Neutrophil (primary cell): Measurements from ENCODE around the gene ADCY4.

Experiments
- H3K27ac ChIP-seq: fragments of 200-600 bp; sonication (generic); 2 replicates; pipeline ENCODE4 v1.5.1; 2016; ENCODE audit warnings: mild to moderate bottlenecking, moderate library complexity
- H3K27me3 ChIP-seq: fragments of 200-600 bp; sonication (generic); 2 replicates; pipeline ENCODE4 v1.6.0; 2016; ENCODE audit warnings: mild to moderate bottlenecking
- H3K36me3 ChIP-seq: fragments of 200-600 bp; sonication (generic); 2 replicates; pipeline ENCODE4 v1.5.1; 2017
- H3K4me1 ChIP-seq, 2 experiments: fragments of 200-600 bp in 1 of 2; sonication (generic) in 1 of 2; 1 replicate in 1 of 2; 2 replicates in 1 of 2; pipeline versions ENCODE4 v1.5.1 to v1.6.1; 2013 to 2016; ENCODE audit warnings: low read depth in 1 of 2, low read length in 1 of 2, mild to moderate bottlenecking in 1 of 2, moderate library complexity in 1 of 2; ENCODE audit not compliant: control insufficient read depth in 1 of 2, insufficient read depth in 1 of 2
- H3K4me3 ChIP-seq, 2 experiments: fragments of 200-600 bp in 1 of 2; sonication (generic) in 1 of 2; 1 replicate in 1 of 2; 2 replicates in 1 of 2; pipeline ENCODE4 v1.5.1; 2013 to 2016; ENCODE audit warnings: low read depth in 1 of 2, low read length in 1 of 2, mild to moderate bottlenecking in 1 of 2, moderate library complexity in 1 of 2
- H3K9me3 ChIP-seq: fragments of 200-600 bp; sonication (generic); 2 replicates; pipeline ENCODE4 v1.5.1; 2016
- CTCF ChIP-seq: fragments of 200-600 bp; sonication (generic); IDR thresholded peaks from 2 replicates; pipeline ENCODE4 v1.5.1; 2016; ENCODE audit warnings: antibody characterized with exemption

Gene ADCY4

GRCh38 chr14:24271834-24272263 lies 63.0 kb downstream of the ADCY4 start:
- peak overlapping the region; percentile 83 to 90 for H3K4me3 ChIP-seq
- peaks cover 26% of the 10 kb centered on the region for H3K36me3 ChIP-seq
- H3K27me3 ChIP-seq: no peaks in the 10 kb centered on the region
- peaks cover 55 to 56% of the 10 kb centered on the region in 2 experiments for H3K4me1 ChIP-seq
- no peak for TF ChIP-seq CTCF
- no peaks in the 10 kb centered on the region for H3K9me3 ChIP-seq
- H3K27ac ChIP-seq: peak overlapping the region; percentile 95

- peak within 1 kb of the TSS; percentile 83 to 90 for H3K4me3 ChIP-seq
- H3K36me3 ChIP-seq: peaks cover 32% of the 10 kb centered on the region
- no peaks in the 10 kb centered on the region for H3K27me3 ChIP-seq
- peak within 1 kb of the TSS; percentile 95 for H3K27ac ChIP-seq
- peaks cover 49 to 50% of the 10 kb centered on the region in 2 experiments for H3K4me1 ChIP-seq
- H3K9me3 ChIP-seq: no peaks in the 10 kb centered on the region
- TF ChIP-seq CTCF: peak; percentile 95
Measured at GRCh38 chr14:24271134-24271833, 63.6 kb downstream of the ADCY4 start, which contains the start of gene RABGGTA. TSS of gene RABGGTA (minus strand) at chr14:24271597. CDS start at chr14:24271115, 482 bp downstream.

GRCh38 chr14:24270537-24271133 lies 64.2 kb downstream of the ADCY4 start:
- TF ChIP-seq CTCF: no peak
- H3K4me3 ChIP-seq: peak overlapping the region; percentile 83 to 90
- peaks cover 39% of the 10 kb centered on the region for H3K36me3 ChIP-seq
- peak overlapping the region; percentile 95 for H3K27ac ChIP-seq
- no peaks in the 10 kb centered on the region for H3K9me3 ChIP-seq
- no peaks in the 10 kb centered on the region for H3K27me3 ChIP-seq
- peaks cover 46 to 48% of the 10 kb centered on the region in 2 experiments for H3K4me1 ChIP-seq

- no peak for TF ChIP-seq CTCF
- H3K9me3 ChIP-seq: no peaks in the 10 kb centered on the region
- no peak overlapping the region for H3K4me3 ChIP-seq
- peaks cover 40 to 41% of the 10 kb centered on the region in 2 experiments for H3K4me1 ChIP-seq
- peaks cover 45% of the 10 kb centered on the region for H3K36me3 ChIP-seq
- H3K27ac ChIP-seq: peak overlapping the region; percentile 95
- no peaks in the 10 kb centered on the region for H3K27me3 ChIP-seq
Measured at GRCh38 chr14:24269910-24270536, 64.8 kb downstream of the ADCY4 start.

- Histone ChIP-seq H3K4me1 (peaks cover 33 to 35% of the 10 kb centered on the region in 2 experiments), H3K4me3 (no peak overlapping the region), H3K36me3 (peaks cover 46% of the 10 kb centered on the region), H3K27ac (no peak overlapping the region), H3K27me3 (no peaks in the 10 kb centered on the region), H3K9me3 (no peaks in the 10 kb centered on the region)
- no peak for TF ChIP-seq CTCF
Measured at GRCh38 chr14:24269368-24269767, 65.5 kb downstream of the ADCY4 start.
